Activated T-helper 1 cell treated with anti-CD3 and anti-CD28 coated beads, Interleukin-2, amount 50 U/mL, for 16 hours (primary cell): Measurements from ENCODE around the gene VPS54.
"Not testable (repeated sequence)": the region's sequence is repeated elsewhere in the genome, so short reads cannot be mapped to it uniquely, and the experiment has no call there.

Experiments used
- DNase-seq, 2 donors: peaks; one replicate each; pipeline ENCODE4 v3.0.0-alpha.2; 2020; ENCODE audit warnings: low read depth in 1 of 2, low spot score in 1 of 2

Gene VPS54

GRCh38 chr2:63874204-63875130 lies 144.8 kb downstream of the VPS54 start:
- DNase-seq = no peak

- DNase-seq = no peak
Measured at GRCh38 chr2:63872571-63873328, 146.5 kb downstream of the VPS54 start.

GRCh38 chr2:63871864-63872263 lies 147.4 kb downstream of the VPS54 start:
- no peak for DNase-seq

GRCh38 chr2:63870679-63871078 lies 148.5 kb downstream of the VPS54 start:
- no peak for DNase-seq

- DNase-seq = no peak
Measured at GRCh38 chr2:63866009-63866709, 153.1 kb downstream of the VPS54 start.

- DNase-seq = no peak
Measured at GRCh38 chr2:63865159-63865799, 153.9 kb downstream of the VPS54 start.

- DNase-seq = no peak
Measured at GRCh38 chr2:63863707-63864106, 155.5 kb downstream of the VPS54 start.

GRCh38 chr2:63862806-63863205 lies 156.4 kb downstream of the VPS54 start:
- DNase-seq = no peak

- DNase-seq = no peak
Measured at GRCh38 chr2:63861220-63861822, 157.9 kb downstream of the VPS54 start.

GRCh38 chr2:63858291-63858690 lies 160.9 kb downstream of the VPS54 start:
- DNase-seq = no peak

- DNase-seq = no peak
Measured at GRCh38 chr2:63856303-63856603, 163.0 kb downstream of the VPS54 start.

GRCh38 chr2:63855418-63856302 lies 163.6 kb downstream of the VPS54 start:
- no peak for DNase-seq

GRCh38 chr2:63853527-63854310 lies 165.5 kb downstream of the VPS54 start:
- no peak for DNase-seq

- DNase-seq = no peak
Measured at GRCh38 chr2:63851691-63852311, 167.4 kb downstream of the VPS54 start.

GRCh38 chr2:63850649-63851048 lies 168.6 kb downstream of the VPS54 start:
- DNase-seq = no peak

GRCh38 chr2:63850204-63850571 lies 169.0 kb downstream of the VPS54 start:
- DNase-seq = no peak

- DNase-seq = no peak
Measured at GRCh38 chr2:63849381-63850203, 169.6 kb downstream of the VPS54 start.

- DNase-seq = not testable (repeated sequence)
Measured at GRCh38 chr2:63847571-63847970, 171.7 kb downstream of the VPS54 start.
